ENCODE data around the gene IL23A. TPM values are rescaled to one million over a fixed set of nuclear protein-coding genes. Genes with fewer than 3 reads are reported as not detected.
"Not testable (repeated sequence)": the region's sequence is repeated elsewhere in the genome, so short reads cannot be mapped to it uniquely, and the experiment has no call there.

IL23A gene
- total RNA-seq, 1 donor from 2014 or later: 0.23 TPM

GRCh38 chr12:56315622-56316473, 22.8 kb upstream of the IL23A start, which contains the start of gene CNPY2:
Gene CNPY2 (minus strand): TSS chr12:56315988. CDS start chr12:56315217, 771 bp downstream.
- Mint-ChIP-seq H3K4me3 (peak within 1 kb of the TSS; percentile 100), H3K36me3 (ENCODE audit: low read depth) (peaks cover 7% of the 10 kb centered on the region), H3K27ac (ENCODE audit: unreplicated experiment) (peak within 1 kb of the TSS; percentile 100), H3K4me1 (peaks cover 24% of the 10 kb centered on the region), H3K9me3 (no peaks in the 10 kb centered on the region), H3K27me3 (ENCODE audit: low read depth) (peaks cover 3% of the 10 kb centered on the region)
- peak; percentile 46 for TF ChIP-seq CTCF (conservative IDR thresholded peaks at IDR 0.05)
- peak; percentile 89 for DNase-seq (ENCODE audit: low read depth, low spot score)

GRCh38 chr12:56317675-56318074, 21.0 kb upstream of the IL23A start:
- H3K27ac Mint-ChIP-seq (ENCODE audit: unreplicated experiment): no peak overlapping the region
- peak overlapping the region; percentile 61 for H3K4me3 Mint-ChIP-seq
- peaks cover 24% of the 10 kb centered on the region for H3K4me1 Mint-ChIP-seq
- DNase-seq (ENCODE audit: low read depth, low spot score): no peak
- peaks cover 3% of the 10 kb centered on the region for H3K27me3 Mint-ChIP-seq (ENCODE audit: low read depth)
- no peak for TF ChIP-seq CTCF (conservative IDR thresholded peaks at IDR 0.05)
- no peaks in the 10 kb centered on the region for H3K9me3 Mint-ChIP-seq
- peaks cover 7% of the 10 kb centered on the region for H3K36me3 Mint-ChIP-seq (ENCODE audit: low read depth)

DNA sequence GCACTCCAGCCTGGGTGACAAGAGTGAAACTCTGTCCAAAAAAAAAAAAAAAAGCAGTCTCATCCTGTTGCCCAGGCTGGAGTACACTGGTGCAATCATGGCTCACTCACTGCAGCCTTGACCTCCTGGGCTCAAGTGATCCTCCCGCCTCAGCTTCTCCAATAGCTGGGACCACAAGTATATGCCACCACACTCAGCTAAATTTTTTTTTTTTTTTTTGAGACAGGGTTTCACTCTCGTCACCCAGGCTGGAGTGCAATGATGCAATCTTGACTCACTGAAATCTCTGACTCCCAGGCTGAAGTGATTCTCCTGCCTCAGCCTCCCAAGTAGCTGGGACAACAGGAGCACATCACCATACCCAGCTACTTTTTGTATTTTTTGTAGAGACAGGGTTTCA, 17.7 kb upstream of the IL23A start:
- H3K27me3 Mint-ChIP-seq (ENCODE audit: low read depth): peaks cover under 1% of the 10 kb centered on the region
- peaks cover 7% of the 10 kb centered on the region for H3K36me3 Mint-ChIP-seq (ENCODE audit: low read depth)
- H3K4me3 Mint-ChIP-seq: no peak overlapping the region
- H3K27ac Mint-ChIP-seq (ENCODE audit: unreplicated experiment): no peak overlapping the region
- no peak for TF ChIP-seq CTCF (conservative IDR thresholded peaks at IDR 0.05)
- H3K4me1 Mint-ChIP-seq: peaks cover 7% of the 10 kb centered on the region
- H3K9me3 Mint-ChIP-seq: no peaks in the 10 kb centered on the region
- DNase-seq (ENCODE audit: low read depth, low spot score): no peak

DNA sequence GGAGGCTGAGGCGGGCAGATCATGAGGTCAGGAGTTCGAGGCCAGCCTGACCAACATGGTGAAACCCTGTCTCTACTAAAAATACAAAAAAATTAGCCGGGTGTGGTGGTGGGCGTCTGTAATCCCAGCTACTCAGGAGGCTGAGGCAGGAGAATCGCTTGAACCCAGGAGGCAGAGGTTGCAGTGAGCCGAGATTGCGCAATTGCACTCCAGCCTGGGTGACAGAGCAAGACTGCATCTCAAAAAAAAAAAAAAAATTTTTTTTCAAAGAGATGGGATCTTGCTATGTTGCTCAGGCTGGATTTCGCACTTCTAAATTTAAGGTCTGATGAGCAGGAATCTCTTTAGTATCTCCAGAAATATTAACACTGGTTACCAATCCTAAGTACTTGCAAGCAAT, 17.1 kb upstream of the IL23A start:
- H3K9me3 Mint-ChIP-seq; H3K27me3 Mint-ChIP-seq (ENCODE audit: low read depth); H3K4me3 Mint-ChIP-seq; DNase-seq (ENCODE audit: low read depth, low spot score); H3K4me1 Mint-ChIP-seq; H3K27ac Mint-ChIP-seq (ENCODE audit: unreplicated experiment); H3K36me3 Mint-ChIP-seq (ENCODE audit: low read depth): not testable (repeated sequence)

DNA sequence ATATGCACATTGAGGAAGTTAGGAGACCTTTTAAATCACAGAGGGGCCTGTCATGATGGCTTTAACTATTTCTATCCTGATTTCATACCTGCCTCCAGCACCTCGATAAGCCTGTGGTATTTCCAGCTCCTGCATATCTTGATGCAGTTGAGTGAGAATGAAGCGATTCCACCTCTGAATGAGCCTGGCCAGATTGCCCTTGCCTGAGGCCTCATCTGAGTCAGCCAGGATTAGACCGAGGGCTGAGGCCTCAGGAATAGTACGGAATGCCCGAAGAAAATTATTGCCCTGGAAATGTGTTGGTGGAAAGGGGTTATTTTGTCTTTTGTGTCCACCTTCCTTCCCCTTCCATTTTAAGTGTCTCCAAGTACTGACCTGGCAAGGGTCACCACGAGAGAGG, 14.5 kb upstream of the IL23A start:
- H3K9me3 Mint-ChIP-seq: no peaks in the 10 kb centered on the region
- DNase-seq (ENCODE audit: low read depth, low spot score): no peak
- H3K36me3 Mint-ChIP-seq (ENCODE audit: low read depth): peaks cover 3% of the 10 kb centered on the region
- no peak overlapping the region for H3K27ac Mint-ChIP-seq (ENCODE audit: unreplicated experiment)
- no peak for TF ChIP-seq CTCF (conservative IDR thresholded peaks at IDR 0.05)
- no peaks in the 10 kb centered on the region for H3K27me3 Mint-ChIP-seq (ENCODE audit: low read depth)
- no peaks in the 10 kb centered on the region for H3K4me1 Mint-ChIP-seq
- no peak overlapping the region for H3K4me3 Mint-ChIP-seq

- DNase-seq (ENCODE audit: low read depth, low spot score): no peak
- no peak for TF ChIP-seq CTCF (conservative IDR thresholded peaks at IDR 0.05)
- Mint-ChIP-seq H3K27me3 (ENCODE audit: low read depth) (no peaks in the 10 kb centered on the region), H3K27ac (ENCODE audit: unreplicated experiment) (no peak overlapping the region), H3K4me3 (no peak overlapping the region), H3K4me1 (no peaks in the 10 kb centered on the region), H3K9me3 (no peaks in the 10 kb centered on the region), H3K36me3 (ENCODE audit: low read depth) (peaks cover 3% of the 10 kb centered on the region)
Measured at GRCh38 chr12:56326126-56326525, 12.6 kb upstream of the IL23A start.
